Gastroesophageal sphincter (tissue), 4 donors: ENCODE data around the gene NCL. TPM values are rescaled to one million over a fixed set of nuclear protein-coding genes. Genes with fewer than 3 reads are reported as not detected.

ENCODE experiments used
- ATAC-seq: fragments of 150-250 bp; one replicate; pipeline ENCODE4 v1.9.1; 2016; ENCODE audit warnings: mild to moderate bottlenecking, moderate library complexity
- H3K27ac ChIP-seq, 4 donors: fragments of 200-600 bp; sonication (generic) in 3 of 4; 1 replicate in 3 of 4; 2 replicates in 1 of 4; pipeline ENCODE4 v1.5.1; 2016 to 2019
- H3K27me3 ChIP-seq: fragments of 200-600 bp; sonication (generic); one replicate; pipeline ENCODE4 v1.5.1; 2019
- H3K36me3 ChIP-seq, 2 donors: fragments of 200-600 bp; sonication (generic); one replicate each; pipeline ENCODE4 v1.5.1; 2019; ENCODE audit warnings: control low read depth in 1 of 2
- H3K4me1 ChIP-seq, 3 donors: fragments of 200-600 bp; sonication (generic); 1 replicate in 2 of 3; 2 replicates in 1 of 3; pipeline ENCODE4 v1.5.1; 2016 to 2019; ENCODE audit warnings: control low read depth in 2 of 3
- H3K4me3 ChIP-seq, 2 donors: fragments of 200-600 bp; sonication (generic); one replicate each; pipeline ENCODE4 v1.5.1; 2019; ENCODE audit warnings: mild to moderate bottlenecking in 1 of 2, moderate library complexity in 1 of 2
- H3K9me3 ChIP-seq, 3 donors: fragments of 200-600 bp; sonication (generic); one replicate each; pipeline ENCODE4 v1.5.1; 2017 to 2019; ENCODE audit warnings: control low read depth in 2 of 3
- EP300 ChIP-seq: sonication (generic); formaldehyde crosslinking; IDR thresholded peaks from one replicate; pipeline ENCODE4 v1.6.1; 2017; ENCODE audit warnings: antibody characterized with exemption, mild to moderate bottlenecking
- POLR2A ChIP-seq, 2 donors: fragments of 450-650 bp; IDR thresholded peaks; one replicate each; pipeline ENCODE4 v1.6.1; 2017; ENCODE audit warnings: antibody characterized with exemption in 2 of 2, mild to moderate bottlenecking in 2 of 2, moderate library complexity in 1 of 2
- POLR2AphosphoS5 ChIP-seq: sonication (generic); formaldehyde crosslinking; IDR thresholded peaks from one replicate; pipeline ENCODE4 v1.6.1; 2017; ENCODE audit warnings: antibody characterized with exemption
- WGBS, 2 donors: methylation state at CpG; one replicate each; pipeline ENCODE4 v1.1.5; 2018; ENCODE audit warnings: low coverage in 1 of 2; 5-methylcytosine and 5-hydroxymethylcytosine counted together
- total RNA-seq, 4 donors: library from RNA; depleted of rRNA; stranded (reverse); fragments of >200 nt; gene quantifications; one replicate each; pipeline ENCODE4 v1.1.0, GENCODE V29; 2016
- TF ChIP-seq, protein P1 (sequence below), 4 experiments: fragments of 200-600 bp in 2 of 4; fragments of 450-650 bp in 2 of 4; sonication (generic) in 1 of 4; IDR thresholded peaks; one replicate each; pipeline ENCODE4 v1.5.1; 2017 to 2019; ENCODE audit warnings: antibody characterized with exemption in 4 of 4, mild to moderate bottlenecking in 2 of 4, moderate library complexity in 2 of 4

The NCL gene
- total RNA-seq, 4 donors from 2014 or later, result 106 to 163 (median 147) TPM

DNA sequence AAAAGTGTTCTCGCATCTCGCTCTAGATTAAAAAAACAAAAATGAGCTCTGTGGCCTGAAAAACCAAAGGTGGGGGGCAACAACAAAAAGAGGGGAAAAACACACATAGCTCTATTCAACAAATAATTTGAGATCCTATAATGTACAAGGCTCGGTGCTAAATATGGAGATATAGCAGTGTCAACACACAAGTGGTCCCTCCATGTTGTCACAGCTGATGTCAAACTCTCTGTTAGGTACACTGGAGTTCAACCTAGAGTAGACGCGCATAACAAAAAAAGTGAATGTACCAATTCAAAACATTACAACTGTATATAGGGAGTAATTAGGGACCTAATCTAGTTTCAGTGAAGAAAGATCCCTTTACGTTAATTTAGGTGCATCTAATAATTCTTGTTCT is 5.9 kb downstream of the NCL start:
- H3K4me1 ChIP-seq, result peaks cover 0 to 55% (median 16%) of the 10 kb centered on the region in 3 donors
- ATAC-seq, result no peak
- no peak overlapping the region for H3K4me3 ChIP-seq
- H3K36me3 ChIP-seq, result peaks cover 57 to 96% of the 10 kb centered on the region in 2 donors
- no peaks in the 10 kb centered on the region for H3K27me3 ChIP-seq
- no peaks in the 10 kb centered on the region for H3K9me3 ChIP-seq
- no peak for TF ChIP-seq EP300
- no peak for TF ChIP-seq POLR2AphosphoS5
- TF ChIP-seq, protein P1, sequence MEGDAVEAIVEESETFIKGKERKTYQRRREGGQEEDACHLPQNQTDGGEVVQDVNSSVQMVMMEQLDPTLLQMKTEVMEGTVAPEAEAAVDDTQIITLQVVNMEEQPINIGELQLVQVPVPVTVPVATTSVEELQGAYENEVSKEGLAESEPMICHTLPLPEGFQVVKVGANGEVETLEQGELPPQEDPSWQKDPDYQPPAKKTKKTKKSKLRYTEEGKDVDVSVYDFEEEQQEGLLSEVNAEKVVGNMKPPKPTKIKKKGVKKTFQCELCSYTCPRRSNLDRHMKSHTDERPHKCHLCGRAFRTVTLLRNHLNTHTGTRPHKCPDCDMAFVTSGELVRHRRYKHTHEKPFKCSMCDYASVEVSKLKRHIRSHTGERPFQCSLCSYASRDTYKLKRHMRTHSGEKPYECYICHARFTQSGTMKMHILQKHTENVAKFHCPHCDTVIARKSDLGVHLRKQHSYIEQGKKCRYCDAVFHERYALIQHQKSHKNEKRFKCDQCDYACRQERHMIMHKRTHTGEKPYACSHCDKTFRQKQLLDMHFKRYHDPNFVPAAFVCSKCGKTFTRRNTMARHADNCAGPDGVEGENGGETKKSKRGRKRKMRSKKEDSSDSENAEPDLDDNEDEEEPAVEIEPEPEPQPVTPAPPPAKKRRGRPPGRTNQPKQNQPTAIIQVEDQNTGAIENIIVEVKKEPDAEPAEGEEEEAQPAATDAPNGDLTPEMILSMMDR (IDR thresholded peaks at IDR 0.05), result no peak
- no peak for TF ChIP-seq POLR2A (IDR thresholded peaks at IDR 0.05)
- WGBS, 2 donors, result 76 to 90% methylated on average over 6 of the region's 6 CpGs
- H3K27ac ChIP-seq, result no peak overlapping the region

DNA sequence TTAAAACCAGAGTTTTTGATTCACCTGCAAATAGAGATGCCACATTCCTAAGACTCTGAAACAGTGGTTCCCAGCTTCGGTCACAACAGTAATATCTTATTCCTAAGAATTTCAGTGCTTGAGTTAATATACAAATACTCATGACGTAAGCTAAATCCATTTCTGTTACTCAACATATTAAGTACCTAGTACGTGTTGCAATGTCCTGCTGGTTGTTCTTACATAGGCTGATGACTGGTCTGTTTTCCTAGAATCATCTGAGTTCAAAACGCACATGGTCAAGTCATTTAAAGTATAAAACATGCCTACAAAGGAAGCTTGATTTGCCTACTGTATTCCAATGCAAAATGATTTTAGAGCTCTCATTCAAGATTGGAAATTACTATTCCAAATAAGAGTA is 7.2 kb downstream of the NCL start:
- no peak overlapping the region for H3K4me3 ChIP-seq
- peaks cover 0 to 55% (median 4%) of the 10 kb centered on the region in 3 donors for H3K4me1 ChIP-seq
- TF ChIP-seq EP300 (no peak), POLR2AphosphoS5 (peak; percentile 42)
- no peaks in the 10 kb centered on the region for H3K9me3 ChIP-seq
- no peak for ATAC-seq
- no peaks in the 10 kb centered on the region for H3K27me3 ChIP-seq
- WGBS, 2 donors, result 60 to 76% methylated on average over 4 of the region's 4 CpGs
- H3K27ac ChIP-seq, result no peak overlapping the region
- peaks cover 57 to 97% of the 10 kb centered on the region in 2 donors for H3K36me3 ChIP-seq

DNA sequence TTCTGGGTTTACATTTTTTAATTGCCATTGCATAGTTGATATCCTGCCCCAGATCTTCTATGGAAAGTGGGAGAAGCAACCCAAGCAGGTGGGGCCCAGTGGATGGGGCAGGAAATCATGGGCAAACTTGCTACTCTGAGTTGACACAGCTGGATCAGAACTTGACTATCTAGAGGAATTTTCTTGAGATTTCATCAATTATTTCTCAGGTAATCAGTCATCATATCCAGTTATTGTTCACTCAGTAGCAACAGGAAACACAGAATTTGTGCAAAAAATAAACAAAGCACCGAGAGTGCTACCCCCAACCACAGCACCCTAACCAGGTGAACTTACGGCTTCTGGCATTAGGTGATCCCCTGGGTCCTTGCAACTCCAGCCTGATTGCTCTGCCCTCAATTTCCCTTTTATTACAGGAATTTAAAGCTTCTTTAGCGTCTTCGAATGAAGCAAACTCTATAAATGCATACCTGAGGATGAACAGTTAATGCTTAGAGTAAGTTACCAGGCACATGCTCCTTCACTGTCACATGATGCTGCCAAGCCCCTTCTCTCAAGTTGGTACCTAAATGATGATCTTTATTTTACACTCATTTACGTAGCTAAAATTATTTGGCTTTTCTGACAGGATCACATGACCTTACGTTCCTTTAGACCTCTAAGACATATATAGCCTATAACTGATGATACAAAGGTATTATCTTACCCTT is 7.8 kb downstream of the NCL start:
- ATAC-seq, result no peak
- H3K36me3 ChIP-seq, result peaks cover 57 to 90% of the 10 kb centered on the region in 2 donors
- no peaks in the 10 kb centered on the region for H3K9me3 ChIP-seq
- WGBS, 2 donors, result 53 to 74% methylated on average over 6 of the region's 6 CpGs
- H3K27ac ChIP-seq, result no peak overlapping the region
- H3K27me3 ChIP-seq, result no peaks in the 10 kb centered on the region
- no peak for TF ChIP-seq POLR2A (IDR thresholded peaks at IDR 0.05)
- TF ChIP-seq, protein P1 (IDR thresholded peaks at IDR 0.05), result no peak
- no peak for TF ChIP-seq EP300
- no peak for TF ChIP-seq POLR2AphosphoS5
- H3K4me1 ChIP-seq, result peaks cover 0 to 54% (median 0%) of the 10 kb centered on the region in 3 donors
- no peak overlapping the region for H3K4me3 ChIP-seq

DNA sequence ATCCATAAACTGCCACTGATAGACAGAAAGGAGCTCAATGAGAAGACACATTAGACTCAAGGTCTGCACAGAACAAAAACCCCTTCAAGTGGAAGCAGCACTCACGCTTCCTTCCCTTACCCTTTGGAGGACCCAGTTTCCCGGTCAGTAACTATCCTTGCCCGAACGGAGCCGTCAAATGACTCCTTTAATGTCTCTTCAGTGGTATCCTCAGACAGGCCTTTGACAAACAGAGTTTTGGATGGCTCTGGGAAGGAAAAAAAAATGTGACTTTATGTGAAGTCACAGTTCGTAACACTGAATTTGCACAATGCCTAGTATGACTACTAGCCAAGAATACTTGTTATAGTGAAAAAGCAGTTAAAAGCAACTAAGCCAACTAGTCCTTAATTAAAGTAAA is 8.4 kb downstream of the NCL start:
- 64 to 74% methylated on average over 3 to 4 of the region's 6 CpGs for WGBS, 2 donors
- TF ChIP-seq POLR2AphosphoS5 (no peak), EP300 (no peak), POLR2A (IDR thresholded peaks at IDR 0.05) (no peak)
- TF ChIP-seq, protein P1 (IDR thresholded peaks at IDR 0.05), result no peak
- H3K27me3 ChIP-seq, result no peaks in the 10 kb centered on the region
- peaks cover 0 to 48% (median 0%) of the 10 kb centered on the region in 3 donors for H3K4me1 ChIP-seq
- no peak overlapping the region for H3K27ac ChIP-seq
- H3K36me3 ChIP-seq, result peaks cover 57 to 85% of the 10 kb centered on the region in 2 donors
- H3K9me3 ChIP-seq, result no peaks in the 10 kb centered on the region
- no peak for ATAC-seq
- H3K4me3 ChIP-seq, result no peak overlapping the region

DNA sequence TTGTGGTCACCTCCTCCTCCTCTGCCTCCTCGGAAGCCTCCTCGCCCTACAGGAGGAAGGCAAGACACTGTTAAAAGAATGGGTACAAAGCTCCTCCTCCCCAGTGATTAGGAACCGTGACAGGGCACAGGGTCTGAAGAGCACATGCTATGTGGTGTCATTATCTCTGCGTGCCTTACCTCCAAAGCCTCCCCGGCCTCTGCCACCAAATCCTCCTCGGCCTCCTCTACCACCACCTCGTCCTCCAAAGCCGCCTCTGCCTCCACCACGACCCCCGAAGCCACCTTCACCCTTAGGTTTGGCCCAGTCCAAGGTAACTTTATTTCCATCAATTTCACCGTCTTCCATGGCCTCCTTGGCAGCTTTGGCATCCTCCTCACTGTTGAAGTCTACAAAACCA is 9.1 kb downstream of the NCL start:
- WGBS, 2 donors, result 61 to 70% methylated on average over 5 to 9 of the region's 11 CpGs
- no peaks in the 10 kb centered on the region for H3K9me3 ChIP-seq
- H3K4me1 ChIP-seq, result peaks cover 0 to 42% (median 0%) of the 10 kb centered on the region in 3 donors
- peaks cover 51 to 78% of the 10 kb centered on the region in 2 donors for H3K36me3 ChIP-seq
- H3K4me3 ChIP-seq, result no peak overlapping the region
- TF ChIP-seq, protein P1 (IDR thresholded peaks at IDR 0.05), result no peak
- no peak for TF ChIP-seq POLR2AphosphoS5
- TF ChIP-seq POLR2A (IDR thresholded peaks at IDR 0.05), result no peak
- TF ChIP-seq EP300, result no peak
- no peaks in the 10 kb centered on the region for H3K27me3 ChIP-seq
- no peak overlapping the region for H3K27ac ChIP-seq
- ATAC-seq, result no peak
